Loucy (cell line): Measurements from ENCODE around the gene ATP6V1G2.

Experiments
- H2AFZ ChIP-seq: fragments of 200-600 bp; sonication (generic); 2 replicates; pipeline ENCODE4 v1.6.0; 2016; ENCODE audit warnings: antibody characterized with exemption, mild to moderate bottlenecking, low read length, moderate library complexity
- H3F3A ChIP-seq: fragments of 200-600 bp; 2 replicates; pipeline ENCODE4 v1.6.0; 2016; ENCODE audit warnings: antibody characterized with exemption, low read depth, mild to moderate bottlenecking
- H3K27me3 ChIP-seq: fragments of 200-600 bp; sonication (generic); 2 replicates; pipeline ENCODE4 v1.6.1; 2014; ENCODE audit warnings: low read length, mild to moderate bottlenecking; ENCODE audit not compliant: insufficient read depth, poor library complexity, severe bottlenecking
- H3K36me3 ChIP-seq: fragments of 200-600 bp; sonication (generic); 2 replicates; pipeline ENCODE4 v1.6.1; 2016; ENCODE audit warnings: low read length; ENCODE audit not compliant: insufficient read depth
- H3K4me1 ChIP-seq: fragments of 200-600 bp; sonication (generic); 2 replicates; pipeline ENCODE4 v1.5.1; 2014; ENCODE audit warnings: low read length, mild to moderate bottlenecking; ENCODE audit not compliant: insufficient read depth, poor library complexity, severe bottlenecking
- H3K4me2 ChIP-seq: fragments of 200-600 bp; sonication (generic); 2 replicates; pipeline ENCODE4 v1.6.0; 2014; ENCODE audit warnings: antibody characterized with exemption, low read length, low read depth, mild to moderate bottlenecking; ENCODE audit not compliant: poor library complexity, severe bottlenecking
- H3K4me3 ChIP-seq: fragments of 200-600 bp; sonication (generic); 2 replicates; pipeline ENCODE4 v1.5.1; 2014; ENCODE audit warnings: low read length, mild to moderate bottlenecking, mixed read lengths; ENCODE audit not compliant: poor library complexity, severe bottlenecking
- H3K79me2 ChIP-seq: fragments of 200-600 bp; sonication (generic); 2 replicates; pipeline ENCODE4 v1.6.1; 2014; ENCODE audit warnings: low read length; ENCODE audit not compliant: insufficient read depth
- H3K9ac ChIP-seq: fragments of 200-600 bp; sonication (generic); 2 replicates; pipeline ENCODE4 v1.6.0; 2014; ENCODE audit warnings: mild to moderate bottlenecking, low read depth, low read length, moderate library complexity; ENCODE audit not compliant: poor library complexity, severe bottlenecking
- H3K9me2 ChIP-seq: fragments of 200-600 bp; sonication (generic); replicated peaks from 2 replicates; pipeline ENCODE4 v1.6.1; 2016; ENCODE audit warnings: low read depth, low read length, mixed read lengths
- H3K9me3 ChIP-seq: fragments of 200-600 bp; sonication (generic); 2 replicates; pipeline ENCODE4 v1.6.1; 2014; ENCODE audit warnings: mild to moderate bottlenecking, antibody characterized with exemption, low read length, low read depth; ENCODE audit not compliant: insufficient read depth
- H4K20me1 ChIP-seq: fragments of 200-600 bp; sonication (generic); 2 replicates; pipeline ENCODE4 v1.6.0; 2014; ENCODE audit warnings: antibody characterized with exemption, low read length, mild to moderate bottlenecking; ENCODE audit not compliant: insufficient read depth, poor library complexity, severe bottlenecking
- EZH2phosphoT487 ChIP-seq: fragments of 200-600 bp; IDR thresholded peaks from 2 replicates; pipeline ENCODE4 v1.6.1; 2018; ENCODE audit warnings: antibody characterized with exemption, mild to moderate bottlenecking, moderate library complexity, borderline replicate concordance
- TF ChIP-seq, protein P1 (sequence below): fragments of 200-600 bp; sonication (generic); conservative IDR thresholded peaks from 2 replicates; pipeline ENCODE4 v1.5.1; 2014; ENCODE audit warnings: mild to moderate bottlenecking, antibody characterized with exemption, low read length

ATP6V1G2 gene

GRCh38 chr6:31538805-31539400 is 7.5 kb downstream of the ATP6V1G2 start:
- no peak overlapping the region for H2AFZ ChIP-seq
- peaks cover 13% of the 10 kb centered on the region for H3K27me3 ChIP-seq
- no peaks in the 10 kb centered on the region for H3K9me2 ChIP-seq
- peaks cover 96% of the 10 kb centered on the region for H3K79me2 ChIP-seq
- TF ChIP-seq, protein P1, sequence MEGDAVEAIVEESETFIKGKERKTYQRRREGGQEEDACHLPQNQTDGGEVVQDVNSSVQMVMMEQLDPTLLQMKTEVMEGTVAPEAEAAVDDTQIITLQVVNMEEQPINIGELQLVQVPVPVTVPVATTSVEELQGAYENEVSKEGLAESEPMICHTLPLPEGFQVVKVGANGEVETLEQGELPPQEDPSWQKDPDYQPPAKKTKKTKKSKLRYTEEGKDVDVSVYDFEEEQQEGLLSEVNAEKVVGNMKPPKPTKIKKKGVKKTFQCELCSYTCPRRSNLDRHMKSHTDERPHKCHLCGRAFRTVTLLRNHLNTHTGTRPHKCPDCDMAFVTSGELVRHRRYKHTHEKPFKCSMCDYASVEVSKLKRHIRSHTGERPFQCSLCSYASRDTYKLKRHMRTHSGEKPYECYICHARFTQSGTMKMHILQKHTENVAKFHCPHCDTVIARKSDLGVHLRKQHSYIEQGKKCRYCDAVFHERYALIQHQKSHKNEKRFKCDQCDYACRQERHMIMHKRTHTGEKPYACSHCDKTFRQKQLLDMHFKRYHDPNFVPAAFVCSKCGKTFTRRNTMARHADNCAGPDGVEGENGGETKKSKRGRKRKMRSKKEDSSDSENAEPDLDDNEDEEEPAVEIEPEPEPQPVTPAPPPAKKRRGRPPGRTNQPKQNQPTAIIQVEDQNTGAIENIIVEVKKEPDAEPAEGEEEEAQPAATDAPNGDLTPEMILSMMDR, result no peak
- TF ChIP-seq EZH2phosphoT487, result no peak
- peaks cover 64% of the 10 kb centered on the region for H3K36me3 ChIP-seq
- peak overlapping the region; percentile 94 for H3K4me3 ChIP-seq
- H3F3A ChIP-seq, result no peaks in the 10 kb centered on the region; the same call in 1 of the 2 replicates
- H3K4me1 ChIP-seq, result peaks cover 48% of the 10 kb centered on the region
- H3K9ac ChIP-seq, result peak overlapping the region; percentile 99
- peak overlapping the region; percentile 98 for H3K4me2 ChIP-seq
- H3K9me3 ChIP-seq, result no peaks in the 10 kb centered on the region
- H4K20me1 ChIP-seq, result peaks cover 82% of the 10 kb centered on the region

- Histone ChIP-seq H3K79me2 (peaks cover 100% of the 10 kb centered on the region), H3K4me1 (peaks cover 53% of the 10 kb centered on the region), H3K9me3 (no peaks in the 10 kb centered on the region), H3K4me3 (peak overlapping the region; percentile 94), H3K9ac (peak overlapping the region; percentile 19), H3K4me2 (peak overlapping the region; percentile 98), H3K36me3 (peaks cover 93% of the 10 kb centered on the region), H3F3A (no peaks in the 10 kb centered on the region), H3K9me2 (no peaks in the 10 kb centered on the region), H4K20me1 (peaks cover 100% of the 10 kb centered on the region), H3K27me3 (peaks cover 2% of the 10 kb centered on the region), H2AFZ (no peak overlapping the region)
- no peak for TF ChIP-seq EZH2phosphoT487
- TF ChIP-seq, protein P1, result no peak
Observed at GRCh38 chr6:31535538-31536324, 10.7 kb downstream of the ATP6V1G2 start.

- peaks cover 45% of the 10 kb centered on the region for H3K4me1 ChIP-seq
- no peak overlapping the region for H2AFZ ChIP-seq
- peaks cover 95% of the 10 kb centered on the region for H3K36me3 ChIP-seq
- H3K27me3 ChIP-seq, result no peaks in the 10 kb centered on the region
- no peaks in the 10 kb centered on the region for H3K9me2 ChIP-seq
- peak overlapping the region; percentile 98 for H3K4me2 ChIP-seq
- no peak overlapping the region for H3K4me3 ChIP-seq
- TF ChIP-seq, protein P1, result no peak
- no peak for TF ChIP-seq EZH2phosphoT487
- no peak overlapping the region for H3K9ac ChIP-seq
- H3K79me2 ChIP-seq, result peaks cover 91% of the 10 kb centered on the region
- no peaks in the 10 kb centered on the region for H3F3A ChIP-seq
- H4K20me1 ChIP-seq, result peaks cover 98% of the 10 kb centered on the region
- H3K9me3 ChIP-seq, result no peaks in the 10 kb centered on the region
Observed at GRCh38 chr6:31534521-31535040, 11.8 kb downstream of the ATP6V1G2 start.
